SU-DHL-6 (cell line): ENCODE data around the gene MAST4.
A peak's percentile ranks its signal among the peaks of the same experiment; 100 is the strongest.

Experiments used
- H2AFZ ChIP-seq: fragments of 200-600 bp; sonication (generic); 2 replicates; pipeline ENCODE4 v1.6.1; 2014; ENCODE audit warnings: low read depth, mild to moderate bottlenecking, moderate library complexity, mixed read lengths, antibody characterized with exemption, low read length; ENCODE audit not compliant: severe bottlenecking
- H3F3A ChIP-seq: fragments of 200-600 bp; shearing (Covaris generic); 2 replicates; pipeline ENCODE4 v1.6.0; 2016; ENCODE audit warnings: antibody characterized with exemption, mild to moderate bottlenecking; ENCODE audit not compliant: insufficient read depth
- H3K27ac ChIP-seq: fragments of 200-600 bp; sonication (generic); 2 replicates; pipeline ENCODE4 v1.5.1; 2016; ENCODE audit warnings: low read depth, mild to moderate bottlenecking, low read length, moderate library complexity, mixed read lengths
- H3K27me3 ChIP-seq: fragments of 200-600 bp; sonication (generic), shearing (Covaris generic); 2 replicates; pipeline ENCODE4 v1.6.0; 2014; ENCODE audit warnings: mild to moderate bottlenecking, low read length
- H3K36me3 ChIP-seq: fragments of 200-600 bp; sonication (generic); 2 replicates; pipeline ENCODE4 v1.6.1; 2014; ENCODE audit warnings: mild to moderate bottlenecking, low read length, mixed read lengths
- H3K4me2 ChIP-seq: fragments of 300-600, 200-600 bp; shearing (Covaris generic), sonication (generic); 2 replicates; pipeline ENCODE4 v1.6.0; 2014; ENCODE audit warnings: low read length, low read depth, mild to moderate bottlenecking; ENCODE audit not compliant: poor library complexity, severe bottlenecking
- H3K4me3 ChIP-seq: fragments of 200-600 bp; sonication (generic); 2 replicates; pipeline ENCODE4 v1.5.1; 2014; ENCODE audit warnings: antibody characterized with exemption, low read length, mild to moderate bottlenecking, mixed read lengths; ENCODE audit not compliant: insufficient read depth, poor library complexity, severe bottlenecking
- H3K79me2 ChIP-seq: fragments of 200-600 bp; sonication (generic); 2 replicates; pipeline ENCODE4 v1.6.1; 2014; ENCODE audit warnings: mild to moderate bottlenecking, low read length, moderate library complexity; ENCODE audit not compliant: insufficient read depth
- H3K9ac ChIP-seq: fragments of 200-600 bp; sonication (generic); 2 replicates; pipeline ENCODE4 v1.7.0; 2014; ENCODE audit warnings: mild to moderate bottlenecking, low read length
- H3K9me2 ChIP-seq: fragments of 200-600 bp; sonication (generic); replicated peaks from 2 replicates; pipeline ENCODE4 v1.6.1; 2014; ENCODE audit warnings: low read length; ENCODE audit not compliant: insufficient read depth
- H3K9me3 ChIP-seq: fragments of 200-600 bp; sonication (generic); 2 replicates; pipeline ENCODE4 v1.6.1; 2014; ENCODE audit warnings: low read length, mixed read lengths; ENCODE audit not compliant: insufficient read depth
- H4K20me1 ChIP-seq: fragments of 200-600 bp; sonication (generic); 2 replicates; pipeline ENCODE4 v1.6.1; 2014; ENCODE audit warnings: low read depth, mild to moderate bottlenecking, antibody characterized with exemption, low read length, moderate library complexity, mixed read lengths
- EZH2phosphoT487 ChIP-seq: fragments of 200-600 bp; sonication (generic), shearing (Covaris generic); conservative IDR thresholded peaks from 2 replicates; pipeline ENCODE4 v1.6.1; 2018; ENCODE audit warnings: mild to moderate bottlenecking, antibody characterized with exemption, low read length, moderate library complexity, mixed read lengths
- TF ChIP-seq, protein P1 (sequence below): fragments of 200-600 bp; sonication (generic); IDR thresholded peaks from one replicate; pipeline ENCODE4 v1.5.1; 2017; ENCODE audit warnings: antibody characterized with exemption, mild to moderate bottlenecking, low read length, moderate library complexity; ENCODE audit not compliant: insufficient read depth, poor library complexity, severe bottlenecking

Gene MAST4

DNA sequence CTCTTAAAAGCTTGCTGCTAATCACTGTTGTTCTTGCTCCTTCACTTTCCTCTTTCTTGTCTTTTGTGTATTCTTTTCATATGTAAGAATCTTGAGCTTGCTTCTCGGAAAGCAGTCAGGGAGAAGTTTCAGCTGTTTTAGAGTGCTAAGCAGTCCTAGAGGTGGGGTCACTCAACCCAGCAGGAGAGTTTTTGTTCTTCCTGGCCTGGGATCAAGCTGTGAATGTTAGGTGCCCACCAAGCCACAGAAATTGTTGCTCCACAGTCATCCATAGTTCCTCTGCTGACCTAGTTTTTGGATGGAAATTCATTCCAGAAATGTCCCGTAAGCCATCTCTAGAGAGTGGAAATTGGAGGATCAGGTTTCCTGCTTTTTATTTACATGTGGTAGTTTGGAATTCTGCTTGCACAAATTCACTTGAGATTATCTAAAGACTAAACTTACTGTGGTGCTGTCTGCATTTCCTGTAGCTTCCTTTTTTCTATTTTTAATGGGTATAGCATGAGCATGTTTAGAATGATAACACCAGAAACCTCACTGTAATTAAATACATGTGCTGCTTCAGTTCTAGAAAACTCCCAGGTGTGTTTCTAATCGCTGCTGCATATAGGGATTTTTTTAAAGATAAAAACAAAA lies 108.7 kb downstream of the MAST4 start:
- Histone ChIP-seq H3K79me2 (no peaks in the 10 kb centered on the region), H3K27me3 (no peaks in the 10 kb centered on the region), H4K20me1 (no peaks in the 10 kb centered on the region), H2AFZ (no peak overlapping the region), H3K4me2 (peak overlapping the region; percentile 60), H3F3A (no peaks in the 10 kb centered on the region; the same call in none of the 2 replicates), H3K36me3 (no peaks in the 10 kb centered on the region), H3K27ac (peak overlapping the region; percentile 46), H3K9me2 (no peaks in the 10 kb centered on the region), H3K9me3 (no peaks in the 10 kb centered on the region), H3K4me3 (peak overlapping the region; percentile 36), H3K9ac (peak overlapping the region; percentile 9; the same call in 1 of the 2 replicates)
- TF ChIP-seq EZH2phosphoT487, result no peak
- TF ChIP-seq, protein P1, sequence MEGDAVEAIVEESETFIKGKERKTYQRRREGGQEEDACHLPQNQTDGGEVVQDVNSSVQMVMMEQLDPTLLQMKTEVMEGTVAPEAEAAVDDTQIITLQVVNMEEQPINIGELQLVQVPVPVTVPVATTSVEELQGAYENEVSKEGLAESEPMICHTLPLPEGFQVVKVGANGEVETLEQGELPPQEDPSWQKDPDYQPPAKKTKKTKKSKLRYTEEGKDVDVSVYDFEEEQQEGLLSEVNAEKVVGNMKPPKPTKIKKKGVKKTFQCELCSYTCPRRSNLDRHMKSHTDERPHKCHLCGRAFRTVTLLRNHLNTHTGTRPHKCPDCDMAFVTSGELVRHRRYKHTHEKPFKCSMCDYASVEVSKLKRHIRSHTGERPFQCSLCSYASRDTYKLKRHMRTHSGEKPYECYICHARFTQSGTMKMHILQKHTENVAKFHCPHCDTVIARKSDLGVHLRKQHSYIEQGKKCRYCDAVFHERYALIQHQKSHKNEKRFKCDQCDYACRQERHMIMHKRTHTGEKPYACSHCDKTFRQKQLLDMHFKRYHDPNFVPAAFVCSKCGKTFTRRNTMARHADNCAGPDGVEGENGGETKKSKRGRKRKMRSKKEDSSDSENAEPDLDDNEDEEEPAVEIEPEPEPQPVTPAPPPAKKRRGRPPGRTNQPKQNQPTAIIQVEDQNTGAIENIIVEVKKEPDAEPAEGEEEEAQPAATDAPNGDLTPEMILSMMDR, result no peak

DNA sequence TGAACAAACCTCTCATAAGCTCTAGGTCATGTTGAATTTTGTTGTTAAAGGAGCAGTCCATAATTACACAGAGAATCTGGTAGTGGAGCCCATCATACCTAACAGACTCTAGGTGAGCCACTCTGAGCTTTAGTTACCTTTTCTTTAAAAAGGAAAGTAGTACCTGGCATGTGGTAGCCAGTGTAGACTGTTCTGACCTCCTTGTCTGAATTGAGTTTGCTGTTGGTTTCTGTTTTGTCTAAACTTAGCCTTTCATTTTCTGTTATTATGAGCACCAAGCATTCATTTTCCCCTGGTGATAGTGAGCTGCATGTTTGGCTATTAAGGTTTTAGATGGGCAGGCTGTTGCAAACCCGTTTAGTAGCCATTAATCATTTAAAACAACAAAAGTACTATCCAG lies 112.2 kb downstream of the MAST4 start:
- no peak for TF ChIP-seq EZH2phosphoT487
- TF ChIP-seq, protein P1, result no peak
- no peak overlapping the region for H3K27ac ChIP-seq
- no peak overlapping the region for H3K4me3 ChIP-seq
- H3K36me3 ChIP-seq, result no peaks in the 10 kb centered on the region
- no peaks in the 10 kb centered on the region for H3K79me2 ChIP-seq
- H3K9ac ChIP-seq, result no peak overlapping the region
- no peak overlapping the region for H3K4me2 ChIP-seq
- H2AFZ ChIP-seq, result no peak overlapping the region
- H3K9me2 ChIP-seq, result no peaks in the 10 kb centered on the region
- no peaks in the 10 kb centered on the region for H4K20me1 ChIP-seq
- H3F3A ChIP-seq, result no peaks in the 10 kb centered on the region; the same call in 1 of the 2 replicates
- no peaks in the 10 kb centered on the region for H3K27me3 ChIP-seq
- H3K9me3 ChIP-seq, result peaks cover 9% of the 10 kb centered on the region; the same call in 1 of the 2 replicates

DNA sequence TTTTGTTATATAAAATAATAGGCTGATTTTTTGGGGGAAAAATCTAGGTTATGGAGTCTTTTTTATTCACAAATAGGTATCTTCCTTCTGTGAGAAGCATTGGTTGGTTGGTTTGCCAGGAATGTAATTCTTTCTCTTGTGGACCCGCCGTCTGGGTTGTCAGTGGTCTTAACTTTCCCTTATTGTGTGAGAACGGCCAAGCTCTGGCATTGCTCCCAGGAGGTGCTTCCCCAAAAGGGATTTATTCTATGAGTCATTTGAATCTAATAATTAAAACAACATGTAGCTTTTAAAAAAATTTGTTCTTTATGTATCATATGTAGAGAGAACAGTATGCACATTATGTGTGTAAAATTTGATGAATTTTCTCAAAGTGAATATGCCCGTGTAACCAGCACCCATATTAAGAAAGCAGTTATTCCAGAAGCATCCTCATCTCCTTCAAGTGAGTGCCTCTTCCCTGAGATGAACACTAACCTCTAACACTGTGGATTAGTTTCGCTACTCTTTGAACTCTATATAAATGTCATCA lies 114.4 kb downstream of the MAST4 start:
- Histone ChIP-seq H2AFZ (no peak overlapping the region), H3K9me3 (peaks cover 9% of the 10 kb centered on the region; the same call in 1 of the 2 replicates)
- TF ChIP-seq EZH2phosphoT487, result no peak
- TF ChIP-seq, protein P1, result no peak

More for the DNA sequence above, 114.4 kb downstream of the MAST4 start:
- Histone ChIP-seq H3K27me3 (no peaks in the 10 kb centered on the region), H3K36me3 (no peaks in the 10 kb centered on the region), H3K4me3 (no peak overlapping the region), H3K4me2 (no peak overlapping the region), H3K9ac (no peak overlapping the region), H3K9me2 (no peaks in the 10 kb centered on the region), H3F3A (no peaks in the 10 kb centered on the region), H3K79me2 (no peaks in the 10 kb centered on the region), H3K27ac (no peak overlapping the region), H4K20me1 (no peaks in the 10 kb centered on the region)
